ENCODE data around the gene IMMT. TPM values are rescaled to one million over a fixed set of nuclear protein-coding genes. Genes with fewer than 3 reads are reported as not detected.
A peak's percentile ranks its signal among the peaks of the same experiment; 100 is the strongest.
"Not testable (repeated sequence)": the region's sequence is repeated elsewhere in the genome, so short reads cannot be mapped to it uniquely, and the experiment has no call there.

Gene IMMT
- 288 TPM for total RNA-seq
- long read RNA-seq, partial matches to known transcripts: 4 of 35 reads
- long read RNA-seq, other reads (novel, unspliced or antisense): 31 of 35 reads

- peak; percentile 97 for DNase-seq
- intact Hi-C loops (cut with micrococcal nuclease): no loop called here
- no peaks in the 10 kb centered on the region for H3K36me3 ChIP-seq
- no peaks in the 10 kb centered on the region for H3K27me3 ChIP-seq (ENCODE audit: low read depth)
- peak within 1 kb of the TSS; percentile 97 for H3K4me3 ChIP-seq
- peaks cover 74% of the 10 kb centered on the region for H3K4me1 ChIP-seq
- TF ChIP-seq, protein P1, sequence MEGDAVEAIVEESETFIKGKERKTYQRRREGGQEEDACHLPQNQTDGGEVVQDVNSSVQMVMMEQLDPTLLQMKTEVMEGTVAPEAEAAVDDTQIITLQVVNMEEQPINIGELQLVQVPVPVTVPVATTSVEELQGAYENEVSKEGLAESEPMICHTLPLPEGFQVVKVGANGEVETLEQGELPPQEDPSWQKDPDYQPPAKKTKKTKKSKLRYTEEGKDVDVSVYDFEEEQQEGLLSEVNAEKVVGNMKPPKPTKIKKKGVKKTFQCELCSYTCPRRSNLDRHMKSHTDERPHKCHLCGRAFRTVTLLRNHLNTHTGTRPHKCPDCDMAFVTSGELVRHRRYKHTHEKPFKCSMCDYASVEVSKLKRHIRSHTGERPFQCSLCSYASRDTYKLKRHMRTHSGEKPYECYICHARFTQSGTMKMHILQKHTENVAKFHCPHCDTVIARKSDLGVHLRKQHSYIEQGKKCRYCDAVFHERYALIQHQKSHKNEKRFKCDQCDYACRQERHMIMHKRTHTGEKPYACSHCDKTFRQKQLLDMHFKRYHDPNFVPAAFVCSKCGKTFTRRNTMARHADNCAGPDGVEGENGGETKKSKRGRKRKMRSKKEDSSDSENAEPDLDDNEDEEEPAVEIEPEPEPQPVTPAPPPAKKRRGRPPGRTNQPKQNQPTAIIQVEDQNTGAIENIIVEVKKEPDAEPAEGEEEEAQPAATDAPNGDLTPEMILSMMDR (IDR thresholded peaks at IDR 0.05; ENCODE audit: borderline replicate concordance): no peak
- H3K9me3 ChIP-seq (replicated peaks): no peaks in the 10 kb centered on the region
- H3K27ac ChIP-seq (replicated peaks): peak within 1 kb of the TSS; percentile 100
Observed at GRCh38 chr2:86195055-86195807, at the start of gene IMMT. TSS of gene IMMT (minus strand) at chr2:86195462. CDS start at chr2:86195382, 80 bp downstream.

- H3K4me1 ChIP-seq: peaks cover 26% of the 10 kb centered on the region
- H3K27ac ChIP-seq (replicated peaks); H3K9me3 ChIP-seq (replicated peaks); H3K36me3 ChIP-seq; H3K27me3 ChIP-seq (ENCODE audit: low read depth); H3K4me3 ChIP-seq; DNase-seq; intact Hi-C loops (cut with micrococcal nuclease): not testable (repeated sequence)
Observed at GRCh38 chr2:86244781-86245180, 49.5 kb upstream of the IMMT start.

DNA sequence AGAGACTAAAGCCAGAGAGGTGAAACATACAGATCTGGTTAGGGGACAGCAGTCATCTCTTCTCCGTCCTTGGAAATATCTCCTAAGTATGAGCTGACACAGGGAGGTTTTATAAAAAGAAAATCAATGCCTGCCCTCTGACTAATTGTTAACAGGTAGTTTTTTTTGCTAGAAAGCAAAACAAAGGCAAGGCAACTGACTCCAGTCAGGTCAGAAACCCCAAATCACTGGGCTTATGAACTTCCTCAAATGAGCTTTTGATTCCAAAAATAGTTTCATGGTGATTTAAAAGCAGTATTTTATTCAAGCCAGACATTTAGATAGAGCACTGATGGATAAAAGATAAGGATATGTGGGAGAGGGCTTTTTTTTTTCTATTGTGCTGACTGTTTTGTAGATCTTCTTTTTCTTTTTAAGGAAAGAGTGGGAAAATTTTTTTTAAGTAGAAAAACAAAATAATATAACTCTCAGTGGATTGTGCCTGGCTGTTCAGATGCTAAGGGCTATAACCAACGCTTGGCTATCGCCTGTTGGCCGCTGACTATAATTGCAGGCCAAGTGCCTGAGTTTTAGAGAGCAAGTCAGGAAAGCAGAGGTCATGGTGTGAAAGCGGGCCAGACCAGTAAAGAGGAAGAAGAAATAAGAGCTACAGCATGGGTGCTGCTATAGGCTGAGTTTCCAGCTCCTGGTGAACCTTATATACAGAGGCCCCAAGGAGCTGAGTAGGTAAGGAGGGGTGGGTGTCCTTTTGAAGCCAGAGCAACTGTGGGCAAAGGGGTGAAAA, 48.9 kb upstream of the IMMT start:
- intact Hi-C loops (cut with micrococcal nuclease): no loop called here
- no peaks in the 10 kb centered on the region for H3K27me3 ChIP-seq (ENCODE audit: low read depth)
- TF ChIP-seq, protein P1 (IDR thresholded peaks at IDR 0.05; ENCODE audit: borderline replicate concordance): no peak
- DNase-seq: no peak
- H3K4me3 ChIP-seq: no peak overlapping the region
- no peaks in the 10 kb centered on the region for H3K9me3 ChIP-seq (replicated peaks)
- H3K27ac ChIP-seq (replicated peaks): no peak overlapping the region
- H3K4me1 ChIP-seq: peaks cover 22% of the 10 kb centered on the region
- H3K36me3 ChIP-seq: no peaks in the 10 kb centered on the region

DNA sequence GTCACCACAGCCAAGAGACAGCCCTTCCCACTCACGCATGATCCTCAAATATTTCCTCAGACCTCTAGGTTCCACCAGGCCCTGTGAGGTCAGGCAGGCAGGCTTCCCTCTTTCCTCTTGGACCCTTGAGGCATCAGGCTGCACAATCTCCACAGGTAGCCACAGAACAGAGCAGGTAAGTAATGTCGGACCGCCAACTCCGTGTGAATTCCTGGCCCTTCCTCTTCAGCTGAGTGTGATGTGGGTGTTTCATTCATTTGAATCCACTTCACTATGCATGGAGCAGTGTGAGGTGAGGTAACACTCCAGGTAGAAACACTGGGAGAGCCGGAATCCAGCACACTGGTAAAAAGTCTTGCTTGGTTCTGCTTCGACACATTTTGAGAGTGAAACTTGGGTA, 48.0 kb upstream of the IMMT start:
- DNase-seq: no peak
- no peaks in the 10 kb centered on the region for H3K27me3 ChIP-seq (ENCODE audit: low read depth)
- H3K4me1 ChIP-seq: peaks cover 19% of the 10 kb centered on the region
- no peaks in the 10 kb centered on the region for H3K9me3 ChIP-seq (replicated peaks)
- TF ChIP-seq, protein P1 (IDR thresholded peaks at IDR 0.05; ENCODE audit: borderline replicate concordance): no peak
- H3K27ac ChIP-seq (replicated peaks): no peak overlapping the region
- H3K4me3 ChIP-seq: no peak overlapping the region
- intact Hi-C loops (cut with micrococcal nuclease): no loop called here
- H3K36me3 ChIP-seq: no peaks in the 10 kb centered on the region

- no peaks in the 10 kb centered on the region for H3K9me3 ChIP-seq (replicated peaks)
- DNase-seq: no peak
- no peak overlapping the region for H3K27ac ChIP-seq (replicated peaks)
- intact Hi-C loops (cut with micrococcal nuclease): no loop called here
- peaks cover 19% of the 10 kb centered on the region for H3K4me1 ChIP-seq
- no peaks in the 10 kb centered on the region for H3K36me3 ChIP-seq
- no peak overlapping the region for H3K4me3 ChIP-seq
- H3K27me3 ChIP-seq (ENCODE audit: low read depth): no peaks in the 10 kb centered on the region
- TF ChIP-seq, protein P1 (IDR thresholded peaks at IDR 0.05; ENCODE audit: borderline replicate concordance): no peak
Observed at GRCh38 chr2:86241611-86242010, 46.3 kb upstream of the IMMT start.

DNA sequence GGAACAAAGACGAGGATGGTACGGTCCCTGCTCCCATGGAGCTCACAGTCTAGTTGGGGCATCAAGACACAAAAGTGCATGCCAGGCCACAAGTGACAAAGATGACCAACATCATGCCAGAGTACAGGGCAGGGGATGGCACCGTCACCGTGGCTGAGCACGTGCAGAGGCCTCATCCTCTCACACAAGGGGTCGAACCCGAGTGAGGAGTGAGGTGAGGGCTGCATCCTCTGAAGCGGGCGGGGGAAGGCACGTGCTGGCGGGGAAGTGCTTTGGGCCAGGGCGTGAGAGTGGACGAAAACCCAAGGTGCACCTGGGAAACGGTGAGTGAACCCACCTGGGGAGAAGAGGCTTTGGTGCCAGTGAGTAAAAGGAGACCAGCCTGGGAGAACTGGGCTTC, 45.0 kb upstream of the IMMT start:
- no peaks in the 10 kb centered on the region for H3K9me3 ChIP-seq (replicated peaks)
- TF ChIP-seq, protein P1 (IDR thresholded peaks at IDR 0.05; ENCODE audit: borderline replicate concordance): no peak
- H3K4me3 ChIP-seq: no peak overlapping the region
- intact Hi-C loops (cut with micrococcal nuclease): no loop called here
- no peak overlapping the region for H3K27ac ChIP-seq (replicated peaks)
- no peaks in the 10 kb centered on the region for H3K27me3 ChIP-seq (ENCODE audit: low read depth)
- no peak for DNase-seq
- no peaks in the 10 kb centered on the region for H3K36me3 ChIP-seq
- peaks cover 19% of the 10 kb centered on the region for H3K4me1 ChIP-seq
